ENCODE results near the gene ZFAND2A.
A peak's percentile ranks its signal among the peaks of the same experiment; 100 is the strongest.

DNA sequence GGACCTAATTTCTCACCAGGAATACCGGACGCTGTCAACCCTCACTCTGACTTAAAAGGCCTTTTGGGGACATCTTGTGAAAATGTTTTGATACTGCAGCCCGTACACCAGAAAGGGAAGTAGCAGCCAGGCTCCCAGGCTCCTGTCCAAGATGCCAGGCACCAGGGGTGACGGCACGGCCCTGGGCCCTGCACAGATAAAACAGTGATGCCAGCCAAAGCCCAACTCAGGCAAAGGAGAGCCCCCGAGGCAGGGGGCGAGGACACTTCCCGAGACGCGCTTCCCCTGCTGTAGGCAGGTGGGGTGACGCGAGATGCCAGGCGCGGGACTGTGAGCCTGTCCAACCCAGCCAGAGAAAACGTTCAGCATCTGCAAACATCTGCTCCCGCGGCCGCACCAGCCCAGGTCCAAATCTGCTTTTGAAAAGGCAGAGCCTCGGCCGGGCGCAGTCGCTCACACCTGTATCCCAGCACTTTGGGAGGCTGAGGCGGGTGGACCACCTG is 15.7 kb downstream of the ZFAND2A start:
- TF ChIP-seq EZH2phosphoT487 (IDR thresholded peaks at IDR 0.05; ENCODE audit: borderline replicate concordance, low read length), result no peak
- TF ChIP-seq, protein P1, sequence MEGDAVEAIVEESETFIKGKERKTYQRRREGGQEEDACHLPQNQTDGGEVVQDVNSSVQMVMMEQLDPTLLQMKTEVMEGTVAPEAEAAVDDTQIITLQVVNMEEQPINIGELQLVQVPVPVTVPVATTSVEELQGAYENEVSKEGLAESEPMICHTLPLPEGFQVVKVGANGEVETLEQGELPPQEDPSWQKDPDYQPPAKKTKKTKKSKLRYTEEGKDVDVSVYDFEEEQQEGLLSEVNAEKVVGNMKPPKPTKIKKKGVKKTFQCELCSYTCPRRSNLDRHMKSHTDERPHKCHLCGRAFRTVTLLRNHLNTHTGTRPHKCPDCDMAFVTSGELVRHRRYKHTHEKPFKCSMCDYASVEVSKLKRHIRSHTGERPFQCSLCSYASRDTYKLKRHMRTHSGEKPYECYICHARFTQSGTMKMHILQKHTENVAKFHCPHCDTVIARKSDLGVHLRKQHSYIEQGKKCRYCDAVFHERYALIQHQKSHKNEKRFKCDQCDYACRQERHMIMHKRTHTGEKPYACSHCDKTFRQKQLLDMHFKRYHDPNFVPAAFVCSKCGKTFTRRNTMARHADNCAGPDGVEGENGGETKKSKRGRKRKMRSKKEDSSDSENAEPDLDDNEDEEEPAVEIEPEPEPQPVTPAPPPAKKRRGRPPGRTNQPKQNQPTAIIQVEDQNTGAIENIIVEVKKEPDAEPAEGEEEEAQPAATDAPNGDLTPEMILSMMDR (conservative IDR thresholded peaks at IDR 0.05; ENCODE audit: low read depth, low read length), result peak; percentile 48
